ENCODE data around the gene SH3RF1.

The SH3RF1 gene

GRCh38 chr4:169139021-169139420 is 131.7 kb downstream of the SH3RF1 start:
- peaks cover 8% of the 10 kb centered on the region for H3K4me1 ChIP-seq
- H3K27me3 ChIP-seq (ENCODE audit: low read depth) = no peaks in the 10 kb centered on the region
- H3K36me3 ChIP-seq (replicated peaks) = peaks cover 3% of the 10 kb centered on the region; the same call in 1 of the 2 replicates
- in situ Hi-C loops (cut with MboI; ENCODE audit: low sequenced_read_pairs) = no loop called here
- no peak for DNase-seq (ENCODE audit: low spot score in 2 of 2)
- no peak overlapping the region for H3K4me3 ChIP-seq
- H3K9me3 ChIP-seq = no peaks in the 10 kb centered on the region

GRCh38 chr4:169137558-169137920 is 133.2 kb downstream of the SH3RF1 start:
- H3K4me1 ChIP-seq = peaks cover 3% of the 10 kb centered on the region
- in situ Hi-C loops (cut with MboI; ENCODE audit: low sequenced_read_pairs) = no loop called here
- no peaks in the 10 kb centered on the region for H3K9me3 ChIP-seq
- H3K4me3 ChIP-seq = no peak overlapping the region
- peaks cover 3% of the 10 kb centered on the region; the same call in 1 of the 2 replicates for H3K36me3 ChIP-seq (replicated peaks)
- DNase-seq (ENCODE audit: low spot score in 2 of 2) = no peak
- no peaks in the 10 kb centered on the region for H3K27me3 ChIP-seq (ENCODE audit: low read depth)

GRCh38 chr4:169136796-169137557 is 133.8 kb downstream of the SH3RF1 start:
- Histone ChIP-seq H3K4me3 (no peak overlapping the region), H3K4me1 (no peaks in the 10 kb centered on the region), H3K9me3 (no peaks in the 10 kb centered on the region), H3K27me3 (ENCODE audit: low read depth) (no peaks in the 10 kb centered on the region), H3K36me3 (replicated peaks) (peaks cover 3% of the 10 kb centered on the region; the same call in 1 of the 2 replicates)
- DNase-seq (ENCODE audit: low spot score in 2 of 2) = no peak
- in situ Hi-C loops (cut with MboI; ENCODE audit: low sequenced_read_pairs) = no loop called here

GRCh38 chr4:169136330-169136729 is 134.4 kb downstream of the SH3RF1 start:
- Histone ChIP-seq H3K4me3 (no peak overlapping the region), H3K27me3 (ENCODE audit: low read depth) (no peaks in the 10 kb centered on the region), H3K36me3 (replicated peaks) (peaks cover 6% of the 10 kb centered on the region), H3K9me3 (no peaks in the 10 kb centered on the region), H3K4me1 (no peaks in the 10 kb centered on the region)
- in situ Hi-C loops (cut with MboI; ENCODE audit: low sequenced_read_pairs) = no loop called here
- DNase-seq (ENCODE audit: low spot score in 2 of 2) = no peak

GRCh38 chr4:169135776-169136175 is 135.0 kb downstream of the SH3RF1 start:
- H3K4me3 ChIP-seq = no peak overlapping the region
- no peaks in the 10 kb centered on the region for H3K27me3 ChIP-seq (ENCODE audit: low read depth)
- no peaks in the 10 kb centered on the region for H3K9me3 ChIP-seq
- no peak for DNase-seq (ENCODE audit: low spot score in 2 of 2)
- in situ Hi-C loops (cut with MboI; ENCODE audit: low sequenced_read_pairs) = no loop called here
- H3K4me1 ChIP-seq = no peaks in the 10 kb centered on the region
- H3K36me3 ChIP-seq (replicated peaks) = peaks cover 6% of the 10 kb centered on the region

- H3K36me3 ChIP-seq (replicated peaks) = peaks cover 15% of the 10 kb centered on the region
- H3K4me1 ChIP-seq = no peaks in the 10 kb centered on the region
- H3K27me3 ChIP-seq (ENCODE audit: low read depth) = no peaks in the 10 kb centered on the region
- no peaks in the 10 kb centered on the region for H3K9me3 ChIP-seq
- no peak for DNase-seq (ENCODE audit: low spot score in 2 of 2)
- in situ Hi-C loops (cut with MboI; ENCODE audit: low sequenced_read_pairs) = no loop called here
- no peak overlapping the region for H3K4me3 ChIP-seq
Observed at GRCh38 chr4:169133932-169134331, 136.8 kb downstream of the SH3RF1 start.

- no peak overlapping the region for H3K4me3 ChIP-seq
- no peaks in the 10 kb centered on the region for H3K9me3 ChIP-seq
- peaks cover 16% of the 10 kb centered on the region for H3K36me3 ChIP-seq (replicated peaks)
- in situ Hi-C loops (cut with MboI; ENCODE audit: low sequenced_read_pairs) = no loop called here
- H3K4me1 ChIP-seq = no peaks in the 10 kb centered on the region
- no peaks in the 10 kb centered on the region for H3K27me3 ChIP-seq (ENCODE audit: low read depth)
- DNase-seq (ENCODE audit: low spot score in 2 of 2) = no peak
Observed at GRCh38 chr4:169132561-169133305, 138.0 kb downstream of the SH3RF1 start.

GRCh38 chr4:169131556-169132208 is 139.1 kb downstream of the SH3RF1 start:
- Histone ChIP-seq H3K9me3 (no peaks in the 10 kb centered on the region), H3K36me3 (replicated peaks) (peaks cover 16% of the 10 kb centered on the region), H3K4me3 (no peak overlapping the region), H3K27me3 (ENCODE audit: low read depth) (no peaks in the 10 kb centered on the region), H3K4me1 (no peaks in the 10 kb centered on the region)
- in situ Hi-C loops (cut with MboI; ENCODE audit: low sequenced_read_pairs) = no loop called here
- DNase-seq (ENCODE audit: low spot score in 2 of 2) = no peak

- Histone ChIP-seq H3K9me3 (no peaks in the 10 kb centered on the region), H3K4me3 (no peak overlapping the region), H3K4me1 (no peaks in the 10 kb centered on the region; the same call in 1 of the 2 replicates), H3K27me3 (ENCODE audit: low read depth) (no peaks in the 10 kb centered on the region), H3K36me3 (replicated peaks) (peaks cover 12% of the 10 kb centered on the region)
- in situ Hi-C loops (cut with MboI; ENCODE audit: low sequenced_read_pairs) = no loop called here
- DNase-seq (ENCODE audit: low spot score in 2 of 2) = no peak
Observed at GRCh38 chr4:169128902-169129301, 141.9 kb downstream of the SH3RF1 start.

GRCh38 chr4:169127314-169127713 is 143.4 kb downstream of the SH3RF1 start:
- in situ Hi-C loops (cut with MboI; ENCODE audit: low sequenced_read_pairs) = no loop called here
- Histone ChIP-seq H3K36me3 (replicated peaks) (peaks cover 12% of the 10 kb centered on the region), H3K4me1 (peaks cover 9% of the 10 kb centered on the region), H3K9me3 (no peaks in the 10 kb centered on the region), H3K4me3 (no peak overlapping the region), H3K27me3 (ENCODE audit: low read depth) (no peaks in the 10 kb centered on the region)
- no peak for DNase-seq (ENCODE audit: low spot score in 2 of 2)

GRCh38 chr4:169124661-169125060 is 146.1 kb downstream of the SH3RF1 start:
- H3K27me3 ChIP-seq (ENCODE audit: low read depth) = no peaks in the 10 kb centered on the region
- peaks cover 14% of the 10 kb centered on the region for H3K36me3 ChIP-seq (replicated peaks)
- in situ Hi-C loops (cut with MboI; ENCODE audit: low sequenced_read_pairs) = no loop called here
- no peaks in the 10 kb centered on the region for H3K9me3 ChIP-seq
- no peak for DNase-seq (ENCODE audit: low spot score in 2 of 2)
- peaks cover 23% of the 10 kb centered on the region for H3K4me1 ChIP-seq
- no peak overlapping the region for H3K4me3 ChIP-seq

- in situ Hi-C loops (cut with MboI; ENCODE audit: low sequenced_read_pairs) = no loop called here
- peaks cover 27% of the 10 kb centered on the region for H3K4me1 ChIP-seq
Observed at GRCh38 chr4:169122422-169122821, 148.3 kb downstream of the SH3RF1 start.

GRCh38 chr4:169121861-169122382 is 148.8 kb downstream of the SH3RF1 start:
- no peak for DNase-seq (ENCODE audit: low spot score in 2 of 2)
- no peak overlapping the region for H3K4me3 ChIP-seq
- in situ Hi-C loops (cut with MboI; ENCODE audit: low sequenced_read_pairs) = no loop called here

More at GRCh38 chr4:169122422-169122821, 148.3 kb downstream of the SH3RF1 start:
- Histone ChIP-seq H3K9me3 (no peaks in the 10 kb centered on the region), H3K4me3 (no peak overlapping the region), H3K36me3 (replicated peaks) (peaks cover 6% of the 10 kb centered on the region; the same call in 1 of the 2 replicates), H3K27me3 (ENCODE audit: low read depth) (no peaks in the 10 kb centered on the region)
- DNase-seq (ENCODE audit: low spot score in 2 of 2) = peak in 1 of 2 experiments; percentile 35

More at GRCh38 chr4:169121861-169122382, 148.8 kb downstream of the SH3RF1 start:
- Histone ChIP-seq H3K9me3 (no peaks in the 10 kb centered on the region), H3K4me1 (peaks cover 27% of the 10 kb centered on the region), H3K36me3 (replicated peaks) (peaks cover 11% of the 10 kb centered on the region; the same call in 1 of the 2 replicates), H3K27me3 (ENCODE audit: low read depth) (no peaks in the 10 kb centered on the region)

All from HAP-1 (cell line).